Glomerular visceral epithelial cell (primary cell): ENCODE data around the gene IL4.

Experiments used
- DNase-seq: peaks from one replicate; pipeline ENCODE4 v3.0.0-alpha.2; 2016; ENCODE audit errors: extremely low spot score

IL4 gene

GRCh38 chr5:132658381-132659302 lies 15.1 kb upstream of the IL4 start:
- DNase-seq: no peak

- no peak for DNase-seq
Measured at GRCh38 chr5:132659598-132660493, 13.9 kb upstream of the IL4 start.

- no peak for DNase-seq
Measured at GRCh38 chr5:132661231-132662003, 12.4 kb upstream of the IL4 start.

GRCh38 chr5:132662004-132662401 lies 11.8 kb upstream of the IL4 start:
- DNase-seq: no peak

- DNase-seq: no peak
Measured at GRCh38 chr5:132662925-132663770, 10.6 kb upstream of the IL4 start.

GRCh38 chr5:132663771-132664695 lies 9.8 kb upstream of the IL4 start:
- no peak for DNase-seq

- DNase-seq: no peak
Measured at GRCh38 chr5:132664696-132665209, 9.0 kb upstream of the IL4 start.

- DNase-seq: no peak
Measured at GRCh38 chr5:132665574-132666080, 8.2 kb upstream of the IL4 start.

GRCh38 chr5:132666310-132667123 lies 7.3 kb upstream of the IL4 start:
- no peak for DNase-seq

- DNase-seq: no peak
Measured at GRCh38 chr5:132667309-132667708, 6.5 kb upstream of the IL4 start.

- DNase-seq: no peak
Measured at GRCh38 chr5:132667761-132668705, 5.8 kb upstream of the IL4 start.

GRCh38 chr5:132668706-132669454 lies 4.9 kb upstream of the IL4 start:
- no peak for DNase-seq

GRCh38 chr5:132669455-132669820 lies 4.4 kb upstream of the IL4 start:
- DNase-seq: no peak

- no peak for DNase-seq
Measured at GRCh38 chr5:132669966-132670882, 3.6 kb upstream of the IL4 start.

GRCh38 chr5:132671000-132671399 lies 2.8 kb upstream of the IL4 start:
- DNase-seq: no peak

- no peak for DNase-seq
Measured at GRCh38 chr5:132673488-132673887, 301 bp upstream of the IL4 start.
